KOPT-K1 (cell line): ENCODE measurements around the gene DISC1.

Source experiments
- H3K27ac ChIP-seq: fragments of 200-600 bp; sonication (generic); 2 replicates; pipeline ENCODE4 v1.5.1; 2016; ENCODE audit warnings: antibody characterized with exemption, mild to moderate bottlenecking, low read depth, low read length; ENCODE audit not compliant: poor library complexity, severe bottlenecking
- H3K36me3 ChIP-seq: fragments of 200-600 bp; sonication (generic); 2 replicates; pipeline ENCODE4 v1.5.1; 2017; ENCODE audit warnings: antibody characterized with exemption, mild to moderate bottlenecking, low read length, moderate library complexity; ENCODE audit not compliant: insufficient read depth
- H3K9me3 ChIP-seq: fragments of 200-600 bp; sonication (generic); 2 replicates; pipeline ENCODE4 v1.5.1; 2017; ENCODE audit warnings: antibody characterized with exemption, low read length, mild to moderate bottlenecking; ENCODE audit not compliant: insufficient read depth, poor library complexity, severe bottlenecking

DISC1 gene

GRCh38 chr1:231600458-231600976 is 26.1 kb upstream of the DISC1 start:
- no peak overlapping the region for H3K27ac ChIP-seq
- no peaks in the 10 kb centered on the region for H3K36me3 ChIP-seq
- H3K9me3 ChIP-seq = no peaks in the 10 kb centered on the region

GRCh38 chr1:231601824-231602672 is 24.5 kb upstream of the DISC1 start:
- no peaks in the 10 kb centered on the region for H3K36me3 ChIP-seq
- no peak overlapping the region for H3K27ac ChIP-seq
- no peaks in the 10 kb centered on the region for H3K9me3 ChIP-seq

GRCh38 chr1:231602673-231602984 is 24.0 kb upstream of the DISC1 start:
- Histone ChIP-seq H3K36me3 (no peaks in the 10 kb centered on the region), H3K27ac (no peak overlapping the region), H3K9me3 (no peaks in the 10 kb centered on the region)

GRCh38 chr1:231603598-231604275 is 22.9 kb upstream of the DISC1 start:
- H3K9me3 ChIP-seq = no peaks in the 10 kb centered on the region
- H3K36me3 ChIP-seq = no peaks in the 10 kb centered on the region
- peak overlapping the region; percentile 52 for H3K27ac ChIP-seq

GRCh38 chr1:231604276-231604621 is 22.3 kb upstream of the DISC1 start:
- Histone ChIP-seq H3K27ac (no peak overlapping the region), H3K9me3 (no peaks in the 10 kb centered on the region), H3K36me3 (no peaks in the 10 kb centered on the region)

GRCh38 chr1:231605149-231606100 is 21.2 kb upstream of the DISC1 start:
- Histone ChIP-seq H3K36me3 (no peaks in the 10 kb centered on the region), H3K27ac (no peak overlapping the region), H3K9me3 (no peaks in the 10 kb centered on the region)

GRCh38 chr1:231606712-231607111 is 19.9 kb upstream of the DISC1 start:
- H3K9me3 ChIP-seq = no peaks in the 10 kb centered on the region
- no peak overlapping the region for H3K27ac ChIP-seq
- no peaks in the 10 kb centered on the region for H3K36me3 ChIP-seq

GRCh38 chr1:231610388-231610787 is 16.2 kb upstream of the DISC1 start:
- no peak overlapping the region for H3K27ac ChIP-seq
- peaks cover 9% of the 10 kb centered on the region for H3K9me3 ChIP-seq
- no peaks in the 10 kb centered on the region for H3K36me3 ChIP-seq

GRCh38 chr1:231611111-231611510 is 15.5 kb upstream of the DISC1 start:
- H3K9me3 ChIP-seq = peaks cover 9% of the 10 kb centered on the region
- no peak overlapping the region for H3K27ac ChIP-seq

GRCh38 chr1:231611851-231612250 is 14.7 kb upstream of the DISC1 start:
- peak overlapping the region; percentile 79 for H3K27ac ChIP-seq
- H3K9me3 ChIP-seq = peaks cover 9% of the 10 kb centered on the region
- no peaks in the 10 kb centered on the region for H3K36me3 ChIP-seq

More at GRCh38 chr1:231611111-231611510, 15.5 kb upstream of the DISC1 start:
- no peaks in the 10 kb centered on the region for H3K36me3 ChIP-seq

- Histone ChIP-seq H3K9me3 (peaks cover 9% of the 10 kb centered on the region), H3K36me3 (no peaks in the 10 kb centered on the region), H3K27ac (peak overlapping the region; percentile 79)
These were observed 14.0 kb upstream of the DISC1 start for GRCh38 chr1:231612393-231613089.

- Histone ChIP-seq H3K36me3 (no peaks in the 10 kb centered on the region), H3K27ac (peak overlapping the region; percentile 79), H3K9me3 (peaks cover 9% of the 10 kb centered on the region)
These were observed 12.9 kb upstream of the DISC1 start for GRCh38 chr1:231613419-231614349.

GRCh38 chr1:231616667-231617066 is 9.9 kb upstream of the DISC1 start:
- H3K27ac ChIP-seq = no peak overlapping the region
- H3K9me3 ChIP-seq = peaks cover 9% of the 10 kb centered on the region
- H3K36me3 ChIP-seq = no peaks in the 10 kb centered on the region
